Trophoblast cell (in vitro differentiated cells and primary cell): ENCODE measurements around the gene SETD4.

ENCODE experiments used
- DNase-seq, 2 donors: peaks; one replicate each; pipeline ENCODE4 v3.0.0-alpha.2; 2016
- H2AFZ ChIP-seq: 2 replicates; pipeline ENCODE4 v1.6.1; 2013; ENCODE audit warnings: low read length, moderate library complexity, mild to moderate bottlenecking; ENCODE audit not compliant: insufficient read depth, poor library complexity
- H2AK5ac ChIP-seq: 2 replicates; pipeline ENCODE4 v1.6.1; 2013; ENCODE audit warnings: mild to moderate bottlenecking, low read length
- H2BK120ac ChIP-seq: 2 replicates; pipeline ENCODE4 v1.6.1; 2013; ENCODE audit warnings: low read length, mild to moderate bottlenecking, moderate library complexity; ENCODE audit not compliant: insufficient read depth, poor library complexity
- H2BK12ac ChIP-seq: 2 replicates; pipeline ENCODE4 v1.6.1; 2013; ENCODE audit warnings: mild to moderate bottlenecking, low read length, moderate library complexity
- H2BK5ac ChIP-seq: 2 replicates; pipeline ENCODE4 v1.6.1; 2013; ENCODE audit warnings: low read length, low read depth, moderate library complexity, mild to moderate bottlenecking; ENCODE audit not compliant: poor library complexity
- H3K14ac ChIP-seq: 2 replicates; pipeline ENCODE4 v1.6.1; 2013; ENCODE audit warnings: mild to moderate bottlenecking, low read length
- H3K18ac ChIP-seq: 2 replicates; pipeline ENCODE4 v1.6.1; 2013; ENCODE audit warnings: mild to moderate bottlenecking, low read length
- H3K23ac ChIP-seq: 2 replicates; pipeline ENCODE4 v1.6.1; 2013; ENCODE audit warnings: low read length
- H3K27ac ChIP-seq: 2 replicates; pipeline ENCODE4 v1.5.1; 2013; ENCODE audit warnings: low read depth, mild to moderate bottlenecking, inconsistent platforms, low read length, moderate library complexity
- H3K27me3 ChIP-seq: 2 replicates; pipeline ENCODE4 v1.6.1; 2013; ENCODE audit warnings: inconsistent platforms, mild to moderate bottlenecking, low read length, moderate library complexity; ENCODE audit not compliant: insufficient read depth
- H3K36me3 ChIP-seq, 2 experiments: 1 replicate in 1 of 2; 2 replicates in 1 of 2; pipeline ENCODE4 v1.6.1; 2013; ENCODE audit warnings: low read length in 2 of 2, mild to moderate bottlenecking in 2 of 2, moderate library complexity in 1 of 2; ENCODE audit not compliant: insufficient read depth in 2 of 2, control insufficient read depth in 1 of 2
- H3K4ac ChIP-seq: 2 replicates; pipeline ENCODE4 v1.6.1; 2013; ENCODE audit warnings: low read depth, mild to moderate bottlenecking, low read length, moderate library complexity
- H3K4me1 ChIP-seq, 2 experiments: 1 replicate in 1 of 2; 2 replicates in 1 of 2; pipeline ENCODE4 v1.6.1; 2013; ENCODE audit warnings: low read length in 2 of 2, mild to moderate bottlenecking in 2 of 2, moderate library complexity in 1 of 2; ENCODE audit not compliant: insufficient read depth in 2 of 2, control insufficient read depth in 1 of 2
- H3K4me2 ChIP-seq: 2 replicates; pipeline ENCODE4 v1.6.1; 2013; ENCODE audit warnings: inconsistent platforms, mild to moderate bottlenecking, low read length, moderate library complexity
- H3K4me3 ChIP-seq: 2 replicates; pipeline ENCODE4 v1.5.1; 2013; ENCODE audit warnings: mild to moderate bottlenecking, low read depth, low read length, inconsistent platforms
- H3K79me1 ChIP-seq: one replicate; pipeline ENCODE4 v1.6.1; 2013; ENCODE audit warnings: low read length
- H3K79me2 ChIP-seq: 2 replicates; pipeline ENCODE4 v1.6.1; 2013; ENCODE audit warnings: low read length, mild to moderate bottlenecking; ENCODE audit not compliant: control insufficient read depth, insufficient read depth, poor library complexity
- H3K9ac ChIP-seq: 2 replicates; pipeline ENCODE4 v1.6.1; 2013; ENCODE audit warnings: mild to moderate bottlenecking, low read length
- H3K9me3 ChIP-seq: 2 replicates; pipeline ENCODE4 v1.6.1; 2013; ENCODE audit warnings: low read depth, mild to moderate bottlenecking, control low read depth, inconsistent platforms, low read length; ENCODE audit not compliant: insufficient read depth
- H4K12ac ChIP-seq: 2 replicates; pipeline ENCODE4 v1.6.1; 2013; ENCODE audit warnings: low read depth, mild to moderate bottlenecking, low read length, moderate library complexity
- H4K8ac ChIP-seq: 2 replicates; pipeline ENCODE4 v1.6.1; 2013; ENCODE audit warnings: low read depth, mild to moderate bottlenecking, low read length, moderate library complexity
- H4K91ac ChIP-seq: one replicate; pipeline ENCODE4 v1.6.1; 2013; ENCODE audit warnings: low read depth, mild to moderate bottlenecking, low read length, moderate library complexity
- WGBS: extraction: QIAGEN DNeasy Blood & Tissue Kit; methylation state at CpG from one replicate; pipeline ENCODE4 v1.1.7; 2013; ENCODE audit warnings: missing lambda C conversion rate; ENCODE audit not compliant: insufficient read length, insufficient coverage; ENCODE audit errors: extremely low coverage; 5-methylcytosine and 5-hydroxymethylcytosine counted together

Gene SETD4

DNA sequence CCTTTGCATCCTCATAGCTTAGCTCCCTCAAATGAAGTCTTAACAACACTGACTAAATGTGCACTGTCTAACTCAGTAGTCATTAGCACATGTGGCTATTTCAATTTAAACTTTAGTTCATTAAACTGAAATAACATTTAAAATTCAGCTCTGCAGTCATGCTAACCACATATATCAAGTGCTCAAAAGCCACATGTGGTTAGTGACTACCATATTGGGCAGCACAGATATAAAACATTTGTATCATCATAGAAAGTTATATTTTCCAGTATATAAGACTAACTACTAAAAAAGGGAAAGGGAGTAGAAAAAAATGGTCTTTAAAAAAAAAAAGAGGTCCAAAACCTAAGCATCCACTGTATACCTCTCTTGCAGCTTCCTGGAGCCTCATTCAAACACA is 64.1 kb downstream of the SETD4 start:
- H3K4me3 ChIP-seq: no peak overlapping the region
- H2BK5ac ChIP-seq: no peak overlapping the region
- no peak overlapping the region for H2AFZ ChIP-seq
- no peak overlapping the region for H3K14ac ChIP-seq
- no peak overlapping the region for H4K8ac ChIP-seq
- no peak overlapping the region for H3K18ac ChIP-seq
- H3K9me3 ChIP-seq: peaks cover 4% of the 10 kb centered on the region
- no peak overlapping the region for H3K27ac ChIP-seq
- H2BK120ac ChIP-seq: no peak overlapping the region
- DNase-seq: no peak
- no peak overlapping the region for H2AK5ac ChIP-seq
- H3K4ac ChIP-seq: no peak overlapping the region
- no peaks in the 10 kb centered on the region for H3K79me2 ChIP-seq
- no peak overlapping the region for H4K91ac ChIP-seq
- H3K27me3 ChIP-seq: no peaks in the 10 kb centered on the region
- no peak overlapping the region for H3K9ac ChIP-seq
- no peaks in the 10 kb centered on the region for H3K79me1 ChIP-seq
- no peak overlapping the region for H3K23ac ChIP-seq
- H3K4me1 ChIP-seq: no peaks in the 10 kb centered on the region
- no peaks in the 10 kb centered on the region for H3K36me3 ChIP-seq
- H3K4me2 ChIP-seq: no peak overlapping the region
- no peak overlapping the region for H4K12ac ChIP-seq
- H2BK12ac ChIP-seq: no peak overlapping the region

DNA sequence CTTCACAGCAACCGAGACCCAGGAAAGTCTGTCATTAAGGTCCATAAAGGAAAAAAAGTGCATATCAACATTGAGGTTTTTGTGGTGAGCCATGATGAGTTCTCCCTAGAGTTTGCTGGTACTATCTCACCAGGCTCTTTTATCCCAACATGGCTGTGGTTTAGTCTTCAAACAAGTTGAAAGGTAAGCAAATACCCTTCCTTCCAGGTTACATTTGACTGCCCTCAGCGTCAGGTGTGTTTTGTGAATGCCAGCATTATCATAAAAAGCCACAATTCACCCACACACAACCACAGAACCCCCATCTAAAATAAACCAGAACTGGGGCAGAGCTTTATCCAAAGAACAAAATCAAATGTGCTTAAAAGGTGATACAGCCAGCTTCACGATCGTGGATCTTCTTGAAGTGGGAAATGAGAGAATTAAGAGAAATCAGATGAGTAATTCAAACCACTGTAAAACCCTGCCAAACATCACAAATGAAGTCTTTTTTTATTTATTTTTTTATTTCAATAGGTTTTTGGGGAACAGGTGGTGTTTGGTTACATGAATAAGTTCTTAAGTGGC is 64.7 kb downstream of the SETD4 start:
- H2AK5ac ChIP-seq: no peak overlapping the region
- H3K9me3 ChIP-seq: peaks cover 4% of the 10 kb centered on the region
- no peak overlapping the region for H3K14ac ChIP-seq
- no peak overlapping the region for H3K23ac ChIP-seq
- H3K4me2 ChIP-seq: no peak overlapping the region
- H3K4me3 ChIP-seq: no peak overlapping the region
- H3K4me1 ChIP-seq: no peaks in the 10 kb centered on the region
- no peaks in the 10 kb centered on the region for H3K27me3 ChIP-seq
- no peak overlapping the region for H2BK5ac ChIP-seq
- H4K12ac ChIP-seq: no peak overlapping the region
- H3K4ac ChIP-seq: no peak overlapping the region
- no peak overlapping the region for H2AFZ ChIP-seq
- no CpG with 5 or more reads among the region's 4 CpGs for WGBS
- H4K8ac ChIP-seq: no peak overlapping the region
- H3K36me3 ChIP-seq: no peaks in the 10 kb centered on the region
- no peak overlapping the region for H3K27ac ChIP-seq
- H3K9ac ChIP-seq: no peak overlapping the region
- no peak overlapping the region for H3K18ac ChIP-seq
- no peaks in the 10 kb centered on the region for H3K79me2 ChIP-seq
- no peak overlapping the region for H2BK120ac ChIP-seq
- no peak overlapping the region for H2BK12ac ChIP-seq
- no peaks in the 10 kb centered on the region for H3K79me1 ChIP-seq
- DNase-seq: no peak
- no peak overlapping the region for H4K91ac ChIP-seq

- Histone ChIP-seq H3K4me2 (no peak overlapping the region), H2BK12ac (no peak overlapping the region), H4K12ac (no peak overlapping the region), H2BK5ac (no peak overlapping the region), H3K4ac (no peak overlapping the region), H4K8ac (no peak overlapping the region), H3K27me3 (no peaks in the 10 kb centered on the region), H2BK120ac (no peak overlapping the region), H3K36me3 (no peaks in the 10 kb centered on the region), H3K18ac (no peak overlapping the region), H3K79me2 (no peaks in the 10 kb centered on the region), H3K9me3 (peaks cover 4% of the 10 kb centered on the region), H4K91ac (no peak overlapping the region), H3K23ac (no peak overlapping the region), H3K9ac (no peak overlapping the region), H3K79me1 (no peaks in the 10 kb centered on the region), H2AK5ac (no peak overlapping the region), H3K14ac (no peak overlapping the region), H3K4me3 (no peak overlapping the region), H3K4me1 (no peaks in the 10 kb centered on the region), H2AFZ (no peak overlapping the region), H3K27ac (no peak overlapping the region)
- DNase-seq: peak in 1 of 2 donors; percentile 7
- no CpG with 5 or more reads among the region's 4 CpGs for WGBS
Observed at GRCh38 chr21:35994613-35995012, 65.7 kb downstream of the SETD4 start.

GRCh38 chr21:35993875-35994490 is 66.3 kb downstream of the SETD4 start:
- WGBS: 100% methylated on average over 3 of the region's 3 CpGs

More at GRCh38 chr21:35993875-35994490, 66.3 kb downstream of the SETD4 start:
- H3K4ac ChIP-seq: no peak overlapping the region
- H3K14ac ChIP-seq: no peak overlapping the region
- peaks cover 4% of the 10 kb centered on the region for H3K9me3 ChIP-seq
- no peak overlapping the region for H2BK5ac ChIP-seq
- no peaks in the 10 kb centered on the region for H3K79me1 ChIP-seq
- H3K36me3 ChIP-seq: no peaks in the 10 kb centered on the region
- no peak overlapping the region for H2AK5ac ChIP-seq
- H2BK12ac ChIP-seq: no peak overlapping the region
- no peaks in the 10 kb centered on the region for H3K27me3 ChIP-seq
- no peak overlapping the region for H3K18ac ChIP-seq
- no peaks in the 10 kb centered on the region for H3K4me1 ChIP-seq
- no peak for DNase-seq
- no peak overlapping the region for H4K91ac ChIP-seq
- no peak overlapping the region for H3K4me2 ChIP-seq
- H3K79me2 ChIP-seq: no peaks in the 10 kb centered on the region
- H4K12ac ChIP-seq: no peak overlapping the region
- no peak overlapping the region for H3K4me3 ChIP-seq
- no peak overlapping the region for H2BK120ac ChIP-seq
- no peak overlapping the region for H4K8ac ChIP-seq
- no peak overlapping the region for H2AFZ ChIP-seq
- no peak overlapping the region for H3K9ac ChIP-seq
- H3K27ac ChIP-seq: no peak overlapping the region
- no peak overlapping the region for H3K23ac ChIP-seq
